A549 (cell line): ENCODE measurements around the gene OR51B2.

Experiments
- CEBPB ChIP-seq, 2 experiments: fragments of >200 bp in 1 of 2; sonication (Bioruptor Twin) in 1 of 2; formaldehyde crosslinking in 1 of 2; IDR thresholded peaks; 2 replicates each; pipeline ENCODE4 v1.6.1; 2012 to 2016
- CHD2 ChIP-seq: fragments of 150-350 bp; IDR thresholded peaks from 2 replicates; pipeline ENCODE4 v1.6.1; 2014; ENCODE audit warnings: low read length; ENCODE audit not compliant: partially characterized antibody
- CHD4 ChIP-seq: fragments of 200-600 bp; sonication (generic); IDR thresholded peaks from 2 replicates; pipeline ENCODE4 v1.6.1; 2016; ENCODE audit warnings: antibody characterized with exemption, mild to moderate bottlenecking, borderline replicate concordance
- CTCF ChIP-seq: fragments of >200 bp; sonication (Bioruptor Twin); formaldehyde crosslinking; IDR thresholded peaks from 3 replicates; pipeline ENCODE4 v1.5.1; 2016
- EP300 ChIP-seq, 2 experiments: fragments of >200 bp; sonication (Bioruptor Twin); formaldehyde crosslinking; IDR thresholded peaks; 2 replicates in 1 of 2; 3 replicates in 1 of 2; pipeline ENCODE4 v1.6.1; 2016 to 2017
- GATA3 ChIP-seq: IDR thresholded peaks from 2 replicates; pipeline ENCODE4 v1.6.1; 2012; ENCODE audit warnings: borderline replicate concordance
- HDAC2 ChIP-seq: fragments of 200-600 bp; sonication (generic); IDR thresholded peaks from 2 replicates; pipeline ENCODE4 v1.6.1; 2016
- JUNB ChIP-seq: fragments of >200 bp; sonication (Bioruptor Twin); formaldehyde crosslinking; IDR thresholded peaks from 2 replicates; pipeline ENCODE4 v1.6.1; 2016
- KDM1A ChIP-seq: fragments of 200-600 bp; sonication (generic); IDR thresholded peaks from 2 replicates; pipeline ENCODE4 v1.6.1; 2016; ENCODE audit warnings: low read depth, mild to moderate bottlenecking
- NFE2L2 ChIP-seq: fragments of 150-350 bp; conservative IDR thresholded peaks from 2 replicates; pipeline ENCODE4 v1.6.1; 2014; ENCODE audit warnings: low read length
- POLR2A ChIP-seq: IDR thresholded peaks from 2 replicates; pipeline ENCODE4 v1.6.1; 2012; ENCODE audit warnings: mild to moderate bottlenecking, low read length
- POLR2AphosphoS2 ChIP-seq: conservative IDR thresholded peaks from 2 replicates; pipeline ENCODE4 v1.6.1; 2012; ENCODE audit warnings: low read length, improper control_type of control experiment, inconsistent platforms
- RFX5 ChIP-seq: fragments of 450-650 bp; IDR thresholded peaks from 2 replicates; pipeline ENCODE4 v1.7.1; 2014; ENCODE audit warnings: antibody characterized with exemption, mild to moderate bottlenecking, moderate library complexity
- ZFP36 ChIP-seq: fragments of 450-650 bp; IDR thresholded peaks from 2 replicates; pipeline ENCODE4 v1.6.1; 2014; ENCODE audit warnings: borderline replicate concordance; ENCODE audit not compliant: partially characterized antibody

GRCh38 chr11:5307256-5308019, 16.7 kb downstream of the OR51B2 start:
- no peak for TF ChIP-seq CHD2
- no peak for TF ChIP-seq CEBPB (IDR thresholded peaks at IDR 0.05)
- TF ChIP-seq ZFP36, result no peak
- TF ChIP-seq POLR2A, result no peak
- no peak for TF ChIP-seq CTCF
- TF ChIP-seq POLR2AphosphoS2, result no peak
- TF ChIP-seq RFX5, result no peak
- TF ChIP-seq CHD4, result no peak
- TF ChIP-seq EP300 (IDR thresholded peaks at IDR 0.05), result no peak
- no peak for TF ChIP-seq HDAC2
- TF ChIP-seq GATA3, result no peak
- no peak for TF ChIP-seq JUNB
- no peak for TF ChIP-seq NFE2L2
- TF ChIP-seq KDM1A, result no peak
